WTC11 (cell line): ENCODE results near the gene SLC35F4. TPM values are rescaled to one million over a fixed set of nuclear protein-coding genes. Genes with fewer than 3 reads are reported as not detected.
A peak's percentile ranks its signal among the peaks of the same experiment; 100 is the strongest.

Experiments used
- ATAC-seq: fragments of 200-7000 bp; cut with Tn5 transposase; 2 replicates; pipeline ENCODE4 v1.10.0; 2021; ENCODE audit warnings: mild to moderate bottlenecking, moderate library complexity
- CTCF ChIA-PET: fragments of 300-600 bp; sonication (Branson Sonifier 250); formaldehyde crosslinking; loops from one replicate; lab custom pipeline; 2021; ENCODE audit warnings: antibody characterized with exemption; lab: Charles Lee
- POLR2A ChIA-PET: fragments of 350-600 bp; sonication (Branson Sonifier 250); formaldehyde crosslinking; loops from one replicate; lab custom pipeline; 2021; ENCODE audit warnings: antibody characterized with exemption; lab: Charles Lee
- DNase-seq: peaks from one replicate; pipeline ENCODE4 v3.0.0; 2021; ENCODE audit warnings: low spot score
- H3K27ac Mint-ChIP-seq: 2 replicates; pipeline ENCODE4 v1.8.0; 2021; ENCODE audit warnings: mixed read lengths
- H3K27me3 Mint-ChIP-seq: 2 replicates; pipeline ENCODE4 v1.8.0; 2021; ENCODE audit warnings: low read depth, mild to moderate bottlenecking, moderate library complexity, mixed read lengths
- H3K36me3 Mint-ChIP-seq: 2 replicates; pipeline ENCODE4 v1.8.0; 2021; ENCODE audit warnings: mixed read lengths
- H3K4me1 Mint-ChIP-seq: 2 replicates; pipeline ENCODE4 v1.8.0; 2022; ENCODE audit warnings: mixed read lengths
- H3K4me3 Mint-ChIP-seq: 2 replicates; pipeline ENCODE4 v1.8.0; 2021; ENCODE audit warnings: mild to moderate bottlenecking, moderate library complexity, mixed read lengths
- H3K9me3 Mint-ChIP-seq: 2 replicates; pipeline ENCODE4 v1.8.0; 2021; ENCODE audit warnings: mixed read lengths
- CDX4 ChIP-seq: fragments of 250-450 bp; sonication (Bioruptor Pico); IDR thresholded peaks from 2 replicates; pipeline ENCODE4 v1.9.0; 2021; ENCODE audit warnings: moderate library complexity, mild to moderate bottlenecking, inconsistent platforms, borderline replicate concordance
- CREB1 ChIP-seq: sonication (generic); formaldehyde crosslinking; IDR thresholded peaks from 2 replicates; pipeline ENCODE4 v1.8.0; 2023; ENCODE audit warnings: mild to moderate bottlenecking, missing genetic modification reagents
- CTCF ChIP-seq: fragments of 200-600 bp; IDR thresholded peaks from 2 replicates; pipeline ENCODE4 v1.8.0; 2022; ENCODE audit warnings: antibody characterized with exemption
- ETV6 ChIP-seq: sonication (generic); formaldehyde crosslinking; IDR thresholded peaks from 2 replicates; pipeline ENCODE4 v1.8.1; 2022; ENCODE audit warnings: mild to moderate bottlenecking, missing genetic modification reagents
- FOXP4 ChIP-seq: sonication (generic); formaldehyde crosslinking; IDR thresholded peaks from 2 replicates; pipeline ENCODE4 v1.8.0; 2022; ENCODE audit warnings: mild to moderate bottlenecking, missing genetic modification reagents
- GABPB1 ChIP-seq: sonication (generic); formaldehyde crosslinking; IDR thresholded peaks from 2 replicates; pipeline ENCODE4 v1.8.1; 2023; ENCODE audit warnings: mild to moderate bottlenecking, missing genetic modification reagents
- HMGXB4 ChIP-seq: sonication (generic); formaldehyde crosslinking; IDR thresholded peaks from 2 replicates; pipeline ENCODE4 v1.8.1; 2023; ENCODE audit warnings: mild to moderate bottlenecking, moderate library complexity, missing genetic modification reagents
- NFATC4 ChIP-seq: fragments of 250-450 bp; sonication (Bioruptor Pico); IDR thresholded peaks from 2 replicates; pipeline ENCODE4 v1.9.0; 2021; ENCODE audit warnings: mild to moderate bottlenecking
- NR2C2 ChIP-seq: sonication (generic); formaldehyde crosslinking; IDR thresholded peaks from 2 replicates; pipeline ENCODE4 v1.8.0; 2022; ENCODE audit warnings: mild to moderate bottlenecking, missing genetic modification reagents
- NR3C1 ChIP-seq: sonication (generic); formaldehyde crosslinking; conservative IDR thresholded peaks from 2 replicates; pipeline ENCODE4 v1.8.1; 2023; ENCODE audit warnings: low read depth, mild to moderate bottlenecking, missing genetic modification reagents
- PREB ChIP-seq: sonication (generic); formaldehyde crosslinking; IDR thresholded peaks from 2 replicates; pipeline ENCODE4 v1.8.1; 2022; ENCODE audit warnings: mild to moderate bottlenecking, missing genetic modification reagents, moderate library complexity, borderline replicate concordance
- RORB ChIP-seq: fragments of 250-450 bp; sonication (Bioruptor Pico); IDR thresholded peaks from 2 replicates; pipeline ENCODE4 v1.9.0; 2021; ENCODE audit warnings: mild to moderate bottlenecking
- SOX15 ChIP-seq: fragments of 250-450 bp; sonication (Bioruptor Pico); IDR thresholded peaks from 2 replicates; pipeline ENCODE4 v1.9.0; 2021; ENCODE audit warnings: mild to moderate bottlenecking
- SP1 ChIP-seq: sonication (generic); formaldehyde crosslinking; conservative IDR thresholded peaks from 2 replicates; pipeline ENCODE4 v1.8.1; 2022; ENCODE audit warnings: missing genetic modification reagents
- TEAD4 ChIP-seq: sonication (generic); formaldehyde crosslinking; IDR thresholded peaks from 2 replicates; pipeline ENCODE4 v1.8.0; 2022; ENCODE audit warnings: mild to moderate bottlenecking, missing genetic modification reagents
- USF2 ChIP-seq: sonication (generic); formaldehyde crosslinking; IDR thresholded peaks from 2 replicates; pipeline ENCODE4 v1.8.1; 2023; ENCODE audit warnings: mild to moderate bottlenecking, missing genetic modification reagents, moderate library complexity
- ZMAT4 ChIP-seq: fragments of 250-450 bp; sonication (Bioruptor Pico); IDR thresholded peaks from 2 replicates; pipeline ENCODE4 v1.9.0; 2021; ENCODE audit warnings: mild to moderate bottlenecking
- ZNF281 ChIP-seq: sonication (generic); formaldehyde crosslinking; IDR thresholded peaks from 2 replicates; pipeline ENCODE4 v1.8.0; 2023; ENCODE audit warnings: mild to moderate bottlenecking, missing genetic modification reagents
- ZNF416 ChIP-seq: fragments of 250-450 bp; sonication (Bioruptor Pico); IDR thresholded peaks from 2 replicates; pipeline ENCODE4 v1.9.0; 2021; ENCODE audit warnings: mild to moderate bottlenecking, inconsistent platforms
- ZNF671 ChIP-seq: fragments of 250-450 bp; sonication (Bioruptor Pico); IDR thresholded peaks from 2 replicates; pipeline ENCODE4 v1.8.0; 2021; ENCODE audit warnings: mild to moderate bottlenecking
- total RNA-seq: library from RNA; stranded (reverse); gene quantifications from 3 replicates; pipeline ENCODE4 v1.2.3, GENCODE V29; 2021

The SLC35F4 gene
- total RNA-seq, 1 experiment from 2014 or later: not detected

GRCh38 chr14:57692671-57693070 is 173.2 kb downstream of the SLC35F4 start:
- DNase-seq: no peak
- H3K4me3 Mint-ChIP-seq: no peak overlapping the region
- ChIA-PET POLR2A (no interaction called here), CTCF (interaction anchor here (0.5 to 1.9 kb wide), 23 partner anchors 8 to 270 kb away, joined by 3 to 20 read pairs (median 3); partner anchors contain the start of gene SLC35F4)
- TF ChIP-seq GABPB1 (CRISPR knock-in tag) (no peak), CTCF (peak; percentile 16; the same call in 1 of the 2 replicates)
- H3K9me3 Mint-ChIP-seq: peaks cover 32% of the 10 kb centered on the region
- H3K27ac Mint-ChIP-seq: no peak overlapping the region
- peaks cover 30% of the 10 kb centered on the region for H3K36me3 Mint-ChIP-seq
- peak; percentile 46; the same call in 1 of the 2 replicates for ATAC-seq
- no peaks in the 10 kb centered on the region for H3K27me3 Mint-ChIP-seq
- H3K4me1 Mint-ChIP-seq: peaks cover 4% of the 10 kb centered on the region

- TF ChIP-seq CDX4 (no peak), CREB1 (CRISPR knock-in tag) (no peak), NR3C1 (no peak), RORB (no peak), HMGXB4 (CRISPR knock-in tag) (no peak), ETV6 (CRISPR knock-in tag) (no peak), ZMAT4 (CRISPR knock-in tag) (no peak), SOX15 (CRISPR knock-in tag) (no peak), ZNF416 (no peak), ZNF671 (CRISPR knock-in tag) (no peak), ZNF281 (CRISPR knock-in tag) (no peak), TEAD4 (CRISPR knock-in tag) (no peak), PREB (no peak), NR2C2 (CRISPR knock-in tag) (no peak), USF2 (CRISPR knock-in tag) (no peak), SP1 (no peak), FOXP4 (CRISPR knock-in tag) (no peak), NFATC4 (CRISPR knock-in tag) (no peak)
- Mint-ChIP-seq H3K4me1 (peaks cover 4% of the 10 kb centered on the region), H3K27ac (no peak overlapping the region), H3K27me3 (no peaks in the 10 kb centered on the region; the same call in 1 of the 2 replicates), H3K9me3 (no peaks in the 10 kb centered on the region), H3K36me3 (no peaks in the 10 kb centered on the region), H3K4me3 (no peak overlapping the region)
- DNase-seq (no peak), ATAC-seq (no peak)
- CTCF ChIA-PET: no interaction called here
- POLR2A ChIA-PET: no interaction called here
These were observed 178.5 kb downstream of the SLC35F4 start for GRCh38 chr14:57687416-57687815.
